ENCODE results near the gene CITED2. TPM values are rescaled to one million over a fixed set of nuclear protein-coding genes. Genes with fewer than 3 reads are reported as not detected.

Gene CITED2
- total and polyA plus RNA-seq, 2 of the 8 experiments (the other 6 are each of a cell fraction or from before 2014, with no cell fraction given): 89.1 to 115 TPM

- no peak for TF ChIP-seq CHD2 (IDR thresholded peaks at IDR 0.05; ENCODE audit: low read length)
Measured at GRCh38 chr6:139336488-139336887, 38.0 kb downstream of the CITED2 start (continued).
